GM12878 (cell line): ENCODE measurements around the gene REPS2. TPM values are rescaled to one million over a fixed set of nuclear protein-coding genes. Genes with fewer than 3 reads are reported as not detected.

Experiments used
- ATAC-seq: fragments of 200-7000 bp; cut with Tn5 transposase; 3 replicates; pipeline ENCODE4 v1.9.1; 2020; ENCODE audit warnings: mild to moderate bottlenecking, moderate library complexity
- BruUV-seq: library from RNA; stranded (reverse); fragments of 400-500 nt; replicated peaks from 2 replicates; lab custom pipeline; 2021; lab: Mats Ljungman, UMichigan
- CTCF ChIA-PET: fragments of 300-600 bp; sonication (Branson Sonifier 250); formaldehyde crosslinking; extraction: SDS; loops from one replicate; lab custom pipeline; 2021; ENCODE audit warnings: inconsistent platforms; lab: Yijun Ruan, JAX
- POLR2A ChIA-PET: fragments of 350-600 bp; formaldehyde crosslinking; extraction: SDS; loops from one replicate; lab custom pipeline; 2021; ENCODE audit warnings: inconsistent platforms; lab: Charles Lee
- RAD21 ChIA-PET: fragments of 300-600 bp; sonication (Branson Sonifier 250); formaldehyde crosslinking; loops from one replicate; lab custom pipeline; 2023; ENCODE audit warnings: antibody characterized with exemption; ENCODE audit not compliant: unreplicated experiment; lab: Charles Lee
- SMC1A ChIA-PET: fragments of 300-600 bp; sonication (Branson Sonifier 250); formaldehyde crosslinking; loops from one replicate; lab custom pipeline; 2023; ENCODE audit not compliant: unreplicated experiment, uncharacterized antibody; lab: Charles Lee
- DNase-seq: peaks from one replicate; pipeline ENCODE4 v3.0.0-alpha.2; 2011; ENCODE audit warnings: low read depth, low spot score
- FAIRE-seq: peaks from 3 replicates; lab custom pipeline; 2011; peaks lifted over from hg19 to GRCh38; lab: Jason Lieb, UNC
- H2AFZ ChIP-seq: 2 replicates; pipeline ENCODE4 v1.6.0; 2011; ENCODE audit warnings: low read depth, low read length, control low read depth; ENCODE audit not compliant: control insufficient read depth
- H3K27ac ChIP-seq: 2 replicates; pipeline ENCODE4 v1.5.1; 2011; ENCODE audit warnings: control low read depth; ENCODE audit not compliant: control insufficient read depth, insufficient read depth
- H3K27me3 ChIP-seq, 2 experiments: replicated peaks in 1 of 2; 2 replicates each; pipeline versions ENCODE4 v1.6.0 to v1.6.1; 2011; ENCODE audit warnings: low read length in 1 of 2; ENCODE audit not compliant: control insufficient read depth in 2 of 2, insufficient read depth in 2 of 2
- H3K36me3 ChIP-seq, 2 experiments: 2 replicates each; pipeline ENCODE4 v1.5.1; 2011; ENCODE audit warnings: low read length in 1 of 2; ENCODE audit not compliant: control insufficient read depth in 2 of 2, insufficient read depth in 2 of 2
- H3K4me1 ChIP-seq: 2 replicates; pipeline ENCODE4 v1.6.1; 2011; ENCODE audit warnings: mild to moderate bottlenecking, low read length, moderate library complexity, mixed read lengths; ENCODE audit not compliant: control insufficient read depth, insufficient read depth
- H3K4me2 ChIP-seq: 2 replicates; pipeline ENCODE4 v1.6.0; 2011; ENCODE audit warnings: control low read depth; ENCODE audit not compliant: control insufficient read depth, insufficient read depth
- H3K4me3 ChIP-seq: fragments of 200-600 bp; sonication (generic); 2 replicates; pipeline ENCODE4 v1.5.1; 2016
- H3K79me2 ChIP-seq: 2 replicates; pipeline ENCODE4 v1.6.0; 2011; ENCODE audit warnings: low read length; ENCODE audit not compliant: control insufficient read depth, insufficient read depth
- H3K9ac ChIP-seq: 2 replicates; pipeline ENCODE4 v1.8.0; 2011; ENCODE audit warnings: low read length, control low read depth, mixed read lengths; ENCODE audit not compliant: control insufficient read depth, insufficient read depth
- H3K9me3 ChIP-seq: replicated peaks from 3 replicates; pipeline ENCODE4 v1.5.1; 2011; ENCODE audit warnings: mild to moderate bottlenecking, low read length; ENCODE audit not compliant: control insufficient read depth, insufficient read depth
- H4K20me1 ChIP-seq: 2 replicates; pipeline ENCODE4 v1.6.0; 2011; ENCODE audit not compliant: control insufficient read depth, insufficient read depth
- CBX3 ChIP-seq: fragments of 200-600 bp; sonication (generic); IDR thresholded peaks from 2 replicates; pipeline ENCODE4 v1.6.1; 2016; ENCODE audit warnings: low read depth, borderline replicate concordance
- CBX5 ChIP-seq: sonication (generic); IDR thresholded peaks from 2 replicates; pipeline ENCODE4 v1.6.1; 2016; ENCODE audit warnings: low read depth, moderate library complexity, mild to moderate bottlenecking, inconsistent platforms
- CHD1 ChIP-seq: IDR thresholded peaks from 2 replicates; pipeline ENCODE4 v1.6.1; 2012; ENCODE audit warnings: low read depth, low read length, improper control_type of control experiment
- E4F1 ChIP-seq: fragments of 450-650 bp; IDR thresholded peaks from 2 replicates; pipeline ENCODE4 v1.6.1; 2018; ENCODE audit warnings: borderline replicate concordance, mild to moderate bottlenecking; ENCODE audit not compliant: partially characterized antibody
- HDAC6 ChIP-seq: fragments of 200-600 bp; sonication (generic); IDR thresholded peaks from one replicate; pipeline ENCODE4 v1.8.0; 2017; ENCODE audit warnings: antibody characterized with exemption; ENCODE audit not compliant: unreplicated experiment
- KLF5 ChIP-seq: fragments of 450-650 bp; IDR thresholded peaks from 2 replicates; pipeline ENCODE4 v1.6.1; 2014; ENCODE audit warnings: mild to moderate bottlenecking; ENCODE audit not compliant: partially characterized antibody
- LARP7 ChIP-seq: fragments of 450-650 bp; IDR thresholded peaks from 2 replicates; pipeline ENCODE4 v1.6.1; 2017; ENCODE audit warnings: mild to moderate bottlenecking
- NR2C1 ChIP-seq: fragments of 450-650 bp; IDR thresholded peaks from 2 replicates; pipeline ENCODE4 v1.6.1; 2017; ENCODE audit warnings: antibody characterized with exemption, mild to moderate bottlenecking, moderate library complexity
- PRDM15 ChIP-seq: fragments of 450-650 bp; formaldehyde crosslinking; IDR thresholded peaks from 2 replicates; pipeline ENCODE4 v1.4.0; 2020; ENCODE audit warnings: mild to moderate bottlenecking, moderate library complexity
- RUNX3 ChIP-seq: IDR thresholded peaks from 2 replicates; pipeline ENCODE4 v1.6.1; 2012; ENCODE audit warnings: low read length, inconsistent platforms
- STAT1 ChIP-seq: fragments of 450-650 bp; conservative IDR thresholded peaks from 2 replicates; pipeline ENCODE4 v1.6.1; 2014; ENCODE audit warnings: antibody characterized with exemption, mild to moderate bottlenecking
- TCF3 ChIP-seq: IDR thresholded peaks from 2 replicates; pipeline ENCODE4 v1.6.1; 2012; ENCODE audit warnings: low read depth, mild to moderate bottlenecking, low read length, borderline replicate concordance; ENCODE audit not compliant: insufficient read depth
- YY1 ChIP-seq: IDR thresholded peaks from 2 replicates; pipeline ENCODE4 v1.6.1; 2011; ENCODE audit warnings: low read depth, mild to moderate bottlenecking, low read length
- WGBS: methylation state at CpG from one replicate; pipeline ENCODE4 v1.1.6; 2016; ENCODE audit warnings: low lambda C conversion rate; ENCODE audit not compliant: insufficient replicate concordance, insufficient coverage; ENCODE audit errors: missing lambda C conversion rate; 5-methylcytosine and 5-hydroxymethylcytosine counted together
- in situ Hi-C: fragments of 300-500 bp; cut with MboI; formaldehyde crosslinking; loops from 9 replicates; pipeline ENCODE4 v1.14.3; 2018; ENCODE audit warnings: mixed read lengths
- intact Hi-C: fragments of 100-400 bp; cut with micrococcal nuclease; formaldehyde crosslinking; loops from one replicate; pipeline ENCODE4 v1.14.2; 2022; ENCODE audit not compliant: unreplicated experiment
- polyA plus RNA-seq, 11 experiments: library from polyadenylated mRNA; depleted of rRNA in 4 of 11; unstranded in 6 of 11; stranded (reverse) in 5 of 11; fragments of >200 nt; fragmentation: Nextera tagmentation in 4 of 11; fragmentation: Illumina TruSeq in 1 of 11; extraction: Ambion mirVana in 4 of 11; extraction: Trizol in 1 of 11; gene quantifications; 1 replicate in 1 of 11; 2 replicates in 10 of 11; pipeline versions ENCODE4 v1.2.1 to v1.2.3, GENCODE V29; 2011 to 2016; ENCODE audit warnings: inconsistent platforms in 2 of 11, missing spikeins in 2 of 11, low read depth in 1 of 11
- total RNA-seq, 4 experiments: library from RNA; depleted of rRNA in 3 of 4; stranded (reverse); fragments of >200 nt in 3 of 4; fragmentation: Illumina TruSeq in 1 of 4; extraction: Trizol in 1 of 4; gene quantifications; 2 replicates each; pipeline versions ENCODE4 v1.2.1 to v1.2.3, GENCODE V29; 2013 to 2021

REPS2 gene
- total and polyA plus RNA-seq, 10 of the 15 experiments (the other 5 are each of a cell fraction or from before 2014, with no cell fraction given), result 2.1 to 6.8 (median 3.9) TPM

GRCh38 chrX:16914058-16914457 lies 32.4 kb upstream of the REPS2 start:
- TF ChIP-seq CBX3 (no peak), STAT1 (no peak), HDAC6 (no peak), RUNX3 (no peak), YY1 (no peak), CBX5 (no peak), NR2C1 (no peak), KLF5 (no peak)
- no peak for FAIRE-seq
- H2AFZ ChIP-seq, result no peak overlapping the region

GRCh38 chrX:16916561-16916960 lies 29.9 kb upstream of the REPS2 start:
- CTCF ChIA-PET, result interaction anchor here (0.6 to 1.3 kb wide), 3 partner anchors 10 to 130 kb away, joined by 3 to 5 read pairs (median 4); no protein-coding TSS in a partner anchor
- Histone ChIP-seq H3K9me3 (no peaks in the 10 kb centered on the region), H3K4me1 (no peaks in the 10 kb centered on the region), H3K27ac (no peak overlapping the region), H3K4me3 (no peak overlapping the region), H3K4me2 (no peak overlapping the region), H3K79me2 (no peaks in the 10 kb centered on the region), H2AFZ (no peak overlapping the region), H3K36me3 (no peaks in the 10 kb centered on the region), H3K27me3 (no peaks in the 10 kb centered on the region), H3K9ac (no peak overlapping the region), H4K20me1 (no peaks in the 10 kb centered on the region)
- BruUV-seq, result no TSS peak
- in situ Hi-C loops, result no loop called here
- SMC1A ChIA-PET, result interaction anchor here (0.7 kb wide), 1 partner anchor 36 kb away, joined by 3 read pairs; no protein-coding TSS in a partner anchor
- POLR2A ChIA-PET, result no interaction called here
- RAD21 ChIA-PET, result no interaction called here
- no peak for ATAC-seq
- intact Hi-C loops, result no loop called here
- 10% methylated on average over 1 of the region's 5 CpGs for WGBS
- no peak for DNase-seq
- FAIRE-seq, result no peak
- no peak for TF ChIP-seq E4F1
- TF ChIP-seq LARP7, result no peak
- TF ChIP-seq TCF3, result no peak
- TF ChIP-seq CHD1, result no peak
- TF ChIP-seq PRDM15 (CRISPR knock-in tag), result no peak

More at GRCh38 chrX:16914058-16914457, 32.4 kb upstream of the REPS2 start:
- BruUV-seq, result no TSS peak
- SMC1A ChIA-PET, result no interaction called here
- WGBS, result 54% methylated on average over 3 of the region's 3 CpGs
- CTCF ChIA-PET, result no interaction called here
- no peaks in the 10 kb centered on the region for H3K27me3 ChIP-seq
- intact Hi-C loops, result no loop called here
- ATAC-seq, result no peak
- H3K9ac ChIP-seq, result no peak overlapping the region
- no peaks in the 10 kb centered on the region for H3K9me3 ChIP-seq
- no peak overlapping the region for H3K27ac ChIP-seq
- no peak overlapping the region for H3K4me3 ChIP-seq
- POLR2A ChIA-PET, result no interaction called here
- H3K4me2 ChIP-seq, result no peak overlapping the region
- no peaks in the 10 kb centered on the region for H3K79me2 ChIP-seq
- DNase-seq, result no peak
- H4K20me1 ChIP-seq, result no peaks in the 10 kb centered on the region
- H3K36me3 ChIP-seq, result no peaks in the 10 kb centered on the region
- RAD21 ChIA-PET, result no interaction called here
- no peaks in the 10 kb centered on the region for H3K4me1 ChIP-seq
- in situ Hi-C loops, result no loop called here
